ENCODE results near the gene TMC8.

Gene TMC8

DNA sequence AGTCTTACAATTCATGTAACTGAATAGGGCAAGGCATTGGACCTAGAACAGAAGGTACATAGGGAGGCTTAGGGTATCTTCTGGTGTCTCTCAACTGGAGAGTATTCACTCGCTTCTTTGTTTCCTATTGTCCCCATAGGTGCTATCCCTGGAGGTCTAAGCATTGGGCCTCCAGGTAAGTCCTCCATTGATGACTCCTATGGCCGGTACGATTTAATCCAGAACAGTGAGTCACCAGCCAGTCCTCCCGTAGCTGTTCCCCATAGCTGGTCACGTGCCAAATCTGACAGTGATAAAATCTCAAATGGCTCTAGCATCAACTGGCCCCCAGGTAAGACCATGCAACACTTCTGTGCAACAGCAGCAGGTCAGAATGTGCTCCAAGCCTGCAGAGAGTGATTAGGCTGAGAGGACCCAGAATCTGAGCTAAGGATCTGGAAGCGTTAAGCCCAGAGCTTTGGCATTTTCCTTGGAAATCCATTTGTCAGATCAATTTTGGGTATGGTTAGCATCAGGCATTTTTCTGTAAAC lies 37.7 kb upstream of the TMC8 start:
- ATAC-seq (ENCODE audit: insufficient read depth, low read depth) = no peak
- H3K4me1 ChIP-seq (ENCODE audit: insufficient read depth, low read length) = no peaks in the 10 kb centered on the region
- H3K36me3 ChIP-seq (ENCODE audit: insufficient read depth, low read length) = peaks cover 100% of the 10 kb centered on the region
- H3K4me2 ChIP-seq (ENCODE audit: insufficient read depth, low read length) = no peak overlapping the region
- no peak for DNase-seq
- H4K20me1 ChIP-seq (ENCODE audit: insufficient read depth, low read length) = no peaks in the 10 kb centered on the region
- H2AFZ ChIP-seq (ENCODE audit: low read depth, low read length) = no peak overlapping the region
- H3K27ac ChIP-seq (ENCODE audit: low read length) = no peak overlapping the region
- H3K4me3 ChIP-seq (ENCODE audit: low read depth in 1 of 2, low read length in 2 of 2) = no peak overlapping the region
- no peaks in the 10 kb centered on the region for H3K79me2 ChIP-seq (ENCODE audit: insufficient read depth, low read length)
- TF ChIP-seq EZH2 (IDR thresholded peaks at IDR 0.05; ENCODE audit: borderline replicate concordance, low read depth, low read length, severe bottlenecking) = no peak
- TF ChIP-seq, protein P1, sequence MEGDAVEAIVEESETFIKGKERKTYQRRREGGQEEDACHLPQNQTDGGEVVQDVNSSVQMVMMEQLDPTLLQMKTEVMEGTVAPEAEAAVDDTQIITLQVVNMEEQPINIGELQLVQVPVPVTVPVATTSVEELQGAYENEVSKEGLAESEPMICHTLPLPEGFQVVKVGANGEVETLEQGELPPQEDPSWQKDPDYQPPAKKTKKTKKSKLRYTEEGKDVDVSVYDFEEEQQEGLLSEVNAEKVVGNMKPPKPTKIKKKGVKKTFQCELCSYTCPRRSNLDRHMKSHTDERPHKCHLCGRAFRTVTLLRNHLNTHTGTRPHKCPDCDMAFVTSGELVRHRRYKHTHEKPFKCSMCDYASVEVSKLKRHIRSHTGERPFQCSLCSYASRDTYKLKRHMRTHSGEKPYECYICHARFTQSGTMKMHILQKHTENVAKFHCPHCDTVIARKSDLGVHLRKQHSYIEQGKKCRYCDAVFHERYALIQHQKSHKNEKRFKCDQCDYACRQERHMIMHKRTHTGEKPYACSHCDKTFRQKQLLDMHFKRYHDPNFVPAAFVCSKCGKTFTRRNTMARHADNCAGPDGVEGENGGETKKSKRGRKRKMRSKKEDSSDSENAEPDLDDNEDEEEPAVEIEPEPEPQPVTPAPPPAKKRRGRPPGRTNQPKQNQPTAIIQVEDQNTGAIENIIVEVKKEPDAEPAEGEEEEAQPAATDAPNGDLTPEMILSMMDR (IDR thresholded peaks at IDR 0.05; ENCODE audit: borderline replicate concordance, extremely low read depth, low read length, poor library complexity, severe bottlenecking) = no peak
- no peaks in the 10 kb centered on the region for H3K9me3 ChIP-seq (ENCODE audit: insufficient read depth, low read length, severe bottlenecking)
- no peak overlapping the region for H3K9ac ChIP-seq (ENCODE audit: low read depth, low read length)
- no peaks in the 10 kb centered on the region for H3K27me3 ChIP-seq (ENCODE audit: insufficient read depth, low read length, poor library complexity)

DNA sequence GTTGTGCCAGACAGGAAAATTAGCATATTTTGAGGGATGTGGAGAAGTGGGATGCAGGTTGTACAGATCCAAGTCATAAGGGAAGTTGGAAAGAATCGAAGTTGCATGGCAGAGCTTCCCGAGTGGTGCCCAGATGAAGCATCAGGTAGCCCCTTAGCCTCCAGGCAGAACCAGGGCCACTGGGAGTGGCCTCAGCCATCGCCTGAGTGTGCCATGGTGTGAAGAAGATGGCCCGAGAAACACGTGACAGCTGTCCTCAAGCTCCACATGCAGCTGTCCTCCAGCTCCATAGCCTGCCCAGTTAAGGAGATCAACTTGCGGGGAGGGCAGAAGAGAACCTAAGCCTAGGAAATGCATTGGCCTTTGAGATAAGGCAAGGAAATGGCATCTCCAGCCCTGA lies 35.5 kb upstream of the TMC8 start:
- Histone ChIP-seq H2AFZ (ENCODE audit: low read depth, low read length) (no peak overlapping the region), H4K20me1 (ENCODE audit: insufficient read depth, low read length) (no peaks in the 10 kb centered on the region), H3K4me3 (ENCODE audit: low read depth in 1 of 2, low read length in 2 of 2) (no peak overlapping the region)

DNA sequence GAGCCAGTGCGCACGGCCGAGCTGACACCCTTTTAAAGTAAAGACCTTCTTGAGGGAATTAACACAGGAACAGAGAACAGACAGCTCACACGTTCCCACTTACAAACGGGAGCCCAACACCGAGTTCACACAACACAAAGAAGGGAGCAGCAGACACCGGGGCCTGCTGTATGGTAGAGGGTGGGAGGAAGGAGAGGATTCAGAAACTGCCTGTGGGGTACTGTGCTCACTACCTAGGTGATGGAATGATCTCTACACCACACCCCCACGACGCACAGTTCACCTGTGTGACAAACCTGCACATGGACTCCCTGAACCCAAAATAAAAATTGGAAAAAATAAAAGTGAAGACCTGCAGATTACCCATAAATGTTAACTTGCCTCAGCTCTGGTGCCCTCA lies 34.5 kb upstream of the TMC8 start:
- Histone ChIP-seq H3K79me2 (ENCODE audit: insufficient read depth, low read length) (no peaks in the 10 kb centered on the region), H3K27me3 (ENCODE audit: insufficient read depth, low read length, poor library complexity) (no peaks in the 10 kb centered on the region), H4K20me1 (ENCODE audit: insufficient read depth, low read length) (no peaks in the 10 kb centered on the region), H3K9me3 (ENCODE audit: insufficient read depth, low read length, severe bottlenecking) (no peaks in the 10 kb centered on the region), H2AFZ (ENCODE audit: low read depth, low read length) (no peak overlapping the region), H3K27ac (ENCODE audit: low read length) (no peak overlapping the region), H3K9ac (ENCODE audit: low read depth, low read length) (no peak overlapping the region), H3K4me2 (ENCODE audit: insufficient read depth, low read length) (no peak overlapping the region), H3K4me3 (ENCODE audit: low read depth in 1 of 2, low read length in 2 of 2) (no peak overlapping the region), H3K4me1 (ENCODE audit: insufficient read depth, low read length) (no peaks in the 10 kb centered on the region), H3K36me3 (ENCODE audit: insufficient read depth, low read length) (peaks cover 96% of the 10 kb centered on the region)
- no peak for TF ChIP-seq EZH2 (IDR thresholded peaks at IDR 0.05; ENCODE audit: borderline replicate concordance, low read depth, low read length, severe bottlenecking)
- TF ChIP-seq, protein P1 (IDR thresholded peaks at IDR 0.05; ENCODE audit: borderline replicate concordance, extremely low read depth, low read length, poor library complexity, severe bottlenecking) = no peak
- ATAC-seq (ENCODE audit: insufficient read depth, low read depth) = no peak
- DNase-seq = no peak

More for the DNA sequence above, 35.5 kb upstream of the TMC8 start:
- Histone ChIP-seq H3K79me2 (ENCODE audit: insufficient read depth, low read length) (no peaks in the 10 kb centered on the region), H3K36me3 (ENCODE audit: insufficient read depth, low read length) (peaks cover 99% of the 10 kb centered on the region), H3K4me1 (ENCODE audit: insufficient read depth, low read length) (no peaks in the 10 kb centered on the region), H3K9ac (ENCODE audit: low read depth, low read length) (no peak overlapping the region), H3K27me3 (ENCODE audit: insufficient read depth, low read length, poor library complexity) (no peaks in the 10 kb centered on the region), H3K9me3 (ENCODE audit: insufficient read depth, low read length, severe bottlenecking) (no peaks in the 10 kb centered on the region), H3K4me2 (ENCODE audit: insufficient read depth, low read length) (no peak overlapping the region), H3K27ac (ENCODE audit: low read length) (no peak overlapping the region)
- DNase-seq (no peak), ATAC-seq (ENCODE audit: insufficient read depth, low read depth) (no peak)
- no peak for TF ChIP-seq EZH2 (IDR thresholded peaks at IDR 0.05; ENCODE audit: borderline replicate concordance, low read depth, low read length, severe bottlenecking)
- TF ChIP-seq, protein P1 (IDR thresholded peaks at IDR 0.05; ENCODE audit: borderline replicate concordance, extremely low read depth, low read length, poor library complexity, severe bottlenecking) = no peak

DNA sequence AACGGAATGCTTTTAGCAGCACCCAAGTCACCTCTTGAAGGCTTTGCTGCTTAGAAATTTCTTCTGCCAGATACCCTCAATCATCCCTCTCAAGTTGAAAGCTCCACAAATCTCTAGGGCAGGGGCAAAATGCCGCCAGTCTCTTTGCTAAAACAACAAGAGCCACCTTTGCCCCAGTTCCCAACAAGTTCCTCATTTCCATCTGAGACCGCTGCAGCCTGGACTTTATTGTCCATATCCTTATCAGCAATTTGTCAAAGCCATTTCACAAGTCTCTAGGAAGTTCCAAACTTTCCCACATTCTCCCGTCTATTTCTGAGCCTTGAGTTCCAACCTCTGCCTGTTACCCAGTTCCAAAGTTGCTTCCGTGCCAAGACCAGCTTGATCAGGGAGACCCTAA lies 29.5 kb upstream of the TMC8 start:
- Histone ChIP-seq H3K27ac (ENCODE audit: low read length) (no peak overlapping the region), H3K36me3 (ENCODE audit: insufficient read depth, low read length) (peaks cover 84% of the 10 kb centered on the region), H2AFZ (ENCODE audit: low read depth, low read length) (no peak overlapping the region), H3K4me1 (ENCODE audit: insufficient read depth, low read length) (no peaks in the 10 kb centered on the region), H3K9me3 (ENCODE audit: insufficient read depth, low read length, severe bottlenecking) (no peaks in the 10 kb centered on the region), H3K27me3 (ENCODE audit: insufficient read depth, low read length, poor library complexity) (no peaks in the 10 kb centered on the region), H3K4me2 (ENCODE audit: insufficient read depth, low read length) (no peak overlapping the region), H4K20me1 (ENCODE audit: insufficient read depth, low read length) (no peaks in the 10 kb centered on the region), H3K4me3 (ENCODE audit: low read depth in 1 of 2, low read length in 2 of 2) (no peak overlapping the region), H3K9ac (ENCODE audit: low read depth, low read length) (no peak overlapping the region), H3K79me2 (ENCODE audit: insufficient read depth, low read length) (no peaks in the 10 kb centered on the region)
- TF ChIP-seq, protein P1 (IDR thresholded peaks at IDR 0.05; ENCODE audit: borderline replicate concordance, extremely low read depth, low read length, poor library complexity, severe bottlenecking) = no peak
- no peak for TF ChIP-seq EZH2 (IDR thresholded peaks at IDR 0.05; ENCODE audit: borderline replicate concordance, low read depth, low read length, severe bottlenecking)
- DNase-seq = no peak
- ATAC-seq (ENCODE audit: insufficient read depth, low read depth) = no peak

All from DND-41 (cell line).